ENCODE data around the gene RND2.
A peak's percentile ranks its signal among the peaks of the same experiment; 100 is the strongest.

Gene RND2

GRCh38 chr17:43006639-43007551, 18.1 kb upstream of the RND2 start, which contains the start of gene IFI35:
Gene IFI35 (plus strand): TSS chr17:43006784. CDS start chr17:43006948, 164 bp downstream.
- DNase-seq: peak; percentile 61 to 73 (median 72)
- Histone ChIP-seq H3K27me3 (replicated peaks; ENCODE audit: control insufficient read depth, insufficient read depth, low read length, poor library complexity, severe bottlenecking) (no peaks in the 10 kb centered on the region), H3K36me3 (ENCODE audit: control insufficient read depth, insufficient read depth, low read length) (peaks cover 17% of the 10 kb centered on the region), H3K9me3 (ENCODE audit: control insufficient read depth, low read length) (no peaks in the 10 kb centered on the region), H3K4me1 (ENCODE audit: control insufficient read depth, insufficient read depth, low read length, poor library complexity, severe bottlenecking) (no peaks in the 10 kb centered on the region), H3K27ac (ENCODE audit: insufficient read depth, low read length, poor library complexity, severe bottlenecking) (peak within 1 kb of the TSS; percentile 87), H3K4me3 (ENCODE audit: insufficient read depth, low read depth, low read length, poor library complexity, severe bottlenecking) (peak within 1 kb of the TSS; percentile 86)

DNA sequence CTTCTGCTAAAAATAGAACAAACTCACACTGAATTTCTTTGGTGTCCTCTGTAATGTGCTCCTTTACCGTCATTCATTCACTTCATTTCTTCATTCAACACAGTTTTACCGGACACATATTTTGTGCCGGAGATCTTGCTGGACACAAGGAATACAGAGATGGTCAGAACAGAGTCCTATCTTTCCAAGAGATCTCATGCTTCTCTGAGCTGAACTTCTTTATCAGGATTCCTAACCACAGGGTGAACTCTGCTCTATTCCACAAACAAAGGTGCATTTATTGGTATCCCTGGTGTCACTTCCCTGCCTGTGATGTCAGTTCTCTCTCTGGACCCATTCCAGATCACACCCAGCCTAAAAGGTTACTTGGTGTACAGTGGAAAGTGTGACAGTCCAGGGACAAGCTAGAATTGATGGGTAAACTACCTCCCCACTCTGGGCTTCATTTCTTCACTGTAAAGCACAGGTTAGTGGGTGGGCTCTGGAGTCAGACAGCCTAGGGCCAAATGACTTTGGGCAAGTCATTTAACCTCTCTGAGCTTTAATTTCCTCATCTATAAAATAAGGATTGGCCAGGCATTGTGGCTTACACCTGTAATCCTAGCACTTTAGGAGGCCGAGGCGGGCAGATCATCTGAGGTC, 14.2 kb upstream of the RND2 start:
- H3K27ac ChIP-seq (ENCODE audit: insufficient read depth, low read length, poor library complexity, severe bottlenecking): no peak overlapping the region
- no peaks in the 10 kb centered on the region for H3K9me3 ChIP-seq (ENCODE audit: control insufficient read depth, low read length)
- DNase-seq: no peak
- H3K36me3 ChIP-seq (ENCODE audit: control insufficient read depth, insufficient read depth, low read length): peaks cover 21% of the 10 kb centered on the region
- H3K27me3 ChIP-seq (replicated peaks; ENCODE audit: control insufficient read depth, insufficient read depth, low read length, poor library complexity, severe bottlenecking): no peaks in the 10 kb centered on the region
- H3K4me1 ChIP-seq (ENCODE audit: control insufficient read depth, insufficient read depth, low read length, poor library complexity, severe bottlenecking): no peaks in the 10 kb centered on the region
- H3K4me3 ChIP-seq (ENCODE audit: insufficient read depth, low read depth, low read length, poor library complexity, severe bottlenecking): no peak overlapping the region

DNA sequence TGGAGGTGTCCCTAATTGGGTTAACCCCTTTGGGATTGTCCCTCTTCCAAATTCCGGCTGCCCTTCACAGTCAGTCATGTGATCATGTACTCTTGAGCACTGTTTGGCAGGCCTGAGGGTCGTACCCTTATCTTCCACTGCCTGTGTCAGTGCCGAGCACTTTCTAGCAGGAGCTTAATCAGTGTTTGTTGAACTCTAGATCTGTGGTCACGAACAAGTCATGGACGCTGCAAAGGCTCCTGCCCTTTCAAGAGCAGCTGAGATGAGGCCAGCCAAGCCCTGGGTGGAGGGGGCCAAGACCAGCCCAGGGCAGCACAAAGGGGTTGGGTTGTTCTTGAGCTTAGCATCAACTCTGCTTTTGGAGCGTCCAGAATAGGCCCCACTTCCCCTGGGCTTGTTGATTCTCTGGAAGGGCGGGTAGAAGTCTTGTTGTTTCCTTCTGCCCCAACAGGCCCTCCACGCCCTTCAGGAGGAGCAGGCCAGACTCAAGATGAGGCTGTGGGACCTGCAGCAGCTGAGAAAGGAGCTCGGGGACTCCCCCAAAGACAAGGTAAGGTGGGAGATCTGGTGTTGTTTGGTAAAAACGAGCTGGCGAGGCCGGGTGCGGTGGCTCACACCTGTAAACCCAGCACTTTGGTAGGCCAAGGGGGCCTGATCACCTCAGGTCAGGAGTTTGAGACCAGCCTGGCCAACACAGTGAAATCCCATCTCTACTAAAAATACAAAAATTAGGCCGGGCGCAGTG, 13.1 kb upstream of the RND2 start:
- Histone ChIP-seq H3K4me1 (ENCODE audit: control insufficient read depth, insufficient read depth, low read length, poor library complexity, severe bottlenecking) (no peaks in the 10 kb centered on the region), H3K27me3 (replicated peaks; ENCODE audit: control insufficient read depth, insufficient read depth, low read length, poor library complexity, severe bottlenecking) (no peaks in the 10 kb centered on the region), H3K9me3 (ENCODE audit: control insufficient read depth, low read length) (no peaks in the 10 kb centered on the region), H3K36me3 (ENCODE audit: control insufficient read depth, insufficient read depth, low read length) (peaks cover 21% of the 10 kb centered on the region), H3K4me3 (ENCODE audit: insufficient read depth, low read depth, low read length, poor library complexity, severe bottlenecking) (no peak overlapping the region), H3K27ac (ENCODE audit: insufficient read depth, low read length, poor library complexity, severe bottlenecking) (no peak overlapping the region)
- no peak for DNase-seq

- peaks cover 21% of the 10 kb centered on the region for H3K36me3 ChIP-seq (ENCODE audit: control insufficient read depth, insufficient read depth, low read length)
- H3K27ac ChIP-seq (ENCODE audit: insufficient read depth, low read length, poor library complexity, severe bottlenecking): no peak overlapping the region
- H3K4me1 ChIP-seq (ENCODE audit: control insufficient read depth, insufficient read depth, low read length, poor library complexity, severe bottlenecking): no peaks in the 10 kb centered on the region
- H3K9me3 ChIP-seq (ENCODE audit: control insufficient read depth, low read length): no peaks in the 10 kb centered on the region
- no peak for DNase-seq
- H3K27me3 ChIP-seq (replicated peaks; ENCODE audit: control insufficient read depth, insufficient read depth, low read length, poor library complexity, severe bottlenecking): no peaks in the 10 kb centered on the region
- no peak overlapping the region for H3K4me3 ChIP-seq (ENCODE audit: insufficient read depth, low read depth, low read length, poor library complexity, severe bottlenecking)
Measured at GRCh38 chr17:43013296-43013695, 11.7 kb upstream of the RND2 start.

GRCh38 chr17:43014020-43014648, 10.9 kb upstream of the RND2 start:
- H3K4me1 ChIP-seq (ENCODE audit: control insufficient read depth, insufficient read depth, low read length, poor library complexity, severe bottlenecking): peaks cover 7% of the 10 kb centered on the region
- H3K27ac ChIP-seq (ENCODE audit: insufficient read depth, low read length, poor library complexity, severe bottlenecking): no peak overlapping the region
- DNase-seq: no peak
- no peak overlapping the region for H3K4me3 ChIP-seq (ENCODE audit: insufficient read depth, low read depth, low read length, poor library complexity, severe bottlenecking)
- no peaks in the 10 kb centered on the region for H3K9me3 ChIP-seq (ENCODE audit: control insufficient read depth, low read length)
- no peaks in the 10 kb centered on the region for H3K27me3 ChIP-seq (replicated peaks; ENCODE audit: control insufficient read depth, insufficient read depth, low read length, poor library complexity, severe bottlenecking)
- peaks cover 21% of the 10 kb centered on the region for H3K36me3 ChIP-seq (ENCODE audit: control insufficient read depth, insufficient read depth, low read length)

DNA sequence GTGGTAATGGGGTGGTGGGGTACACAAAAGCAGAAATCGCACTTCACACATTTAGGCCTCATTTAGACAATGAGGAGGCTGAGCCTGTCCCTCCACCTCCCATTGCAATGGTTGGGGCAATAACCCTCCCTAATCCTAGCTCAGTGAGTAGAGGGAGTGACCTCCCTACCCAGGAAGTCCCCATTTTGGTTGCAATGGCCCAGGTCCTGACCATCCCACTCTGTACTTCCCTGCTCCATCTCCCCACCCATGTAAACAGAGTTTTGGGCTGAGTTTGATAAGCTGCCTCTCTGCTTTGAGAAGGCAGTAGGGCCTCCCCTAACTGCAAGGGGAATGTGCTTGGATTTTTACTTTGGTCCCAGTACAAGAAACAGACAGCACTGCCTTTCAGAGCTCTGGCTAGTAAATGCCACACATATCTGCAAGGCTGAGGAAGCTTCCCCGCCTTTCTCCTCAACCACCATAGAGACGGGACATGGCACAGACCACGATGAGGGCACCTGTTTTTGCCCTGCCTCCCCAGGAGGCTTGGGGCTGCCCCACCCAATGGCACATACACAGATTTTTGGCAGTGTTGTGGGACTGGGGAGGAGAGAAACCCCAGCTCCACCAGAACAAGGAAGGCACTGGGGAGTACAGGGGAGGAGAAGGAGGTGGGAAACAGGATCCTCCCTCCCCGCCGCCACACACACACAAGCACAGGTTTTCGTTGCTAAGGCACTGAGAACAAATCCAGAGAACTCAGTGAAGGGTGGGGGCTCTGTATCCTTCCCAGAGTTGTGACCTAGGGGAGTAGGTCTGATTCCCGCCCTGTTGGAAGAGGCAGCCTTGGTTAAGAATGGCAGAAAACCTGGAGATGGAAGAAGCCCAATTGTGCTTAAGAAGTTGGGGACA, 10.1 kb upstream of the RND2 start:
- H3K27ac ChIP-seq (ENCODE audit: insufficient read depth, low read length, poor library complexity, severe bottlenecking): no peak overlapping the region
- peaks cover 21% of the 10 kb centered on the region for H3K36me3 ChIP-seq (ENCODE audit: control insufficient read depth, insufficient read depth, low read length)
- peaks cover 7% of the 10 kb centered on the region for H3K4me1 ChIP-seq (ENCODE audit: control insufficient read depth, insufficient read depth, low read length, poor library complexity, severe bottlenecking)
- H3K4me3 ChIP-seq (ENCODE audit: insufficient read depth, low read depth, low read length, poor library complexity, severe bottlenecking): no peak overlapping the region
- no peaks in the 10 kb centered on the region for H3K9me3 ChIP-seq (ENCODE audit: control insufficient read depth, low read length)
- no peaks in the 10 kb centered on the region for H3K27me3 ChIP-seq (replicated peaks; ENCODE audit: control insufficient read depth, insufficient read depth, low read length, poor library complexity, severe bottlenecking)
- DNase-seq: no peak

- no peak overlapping the region for H3K4me3 ChIP-seq (ENCODE audit: insufficient read depth, low read depth, low read length, poor library complexity, severe bottlenecking)
- no peak for DNase-seq
- H3K27ac ChIP-seq (ENCODE audit: insufficient read depth, low read length, poor library complexity, severe bottlenecking): no peak overlapping the region
- H3K9me3 ChIP-seq (ENCODE audit: control insufficient read depth, low read length): no peaks in the 10 kb centered on the region
- H3K27me3 ChIP-seq (replicated peaks; ENCODE audit: control insufficient read depth, insufficient read depth, low read length, poor library complexity, severe bottlenecking): no peaks in the 10 kb centered on the region
- H3K36me3 ChIP-seq (ENCODE audit: control insufficient read depth, insufficient read depth, low read length): peaks cover 21% of the 10 kb centered on the region
- H3K4me1 ChIP-seq (ENCODE audit: control insufficient read depth, insufficient read depth, low read length, poor library complexity, severe bottlenecking): peaks cover 7% of the 10 kb centered on the region
Measured at GRCh38 chr17:43015579-43015978, 9.5 kb upstream of the RND2 start.

DNA sequence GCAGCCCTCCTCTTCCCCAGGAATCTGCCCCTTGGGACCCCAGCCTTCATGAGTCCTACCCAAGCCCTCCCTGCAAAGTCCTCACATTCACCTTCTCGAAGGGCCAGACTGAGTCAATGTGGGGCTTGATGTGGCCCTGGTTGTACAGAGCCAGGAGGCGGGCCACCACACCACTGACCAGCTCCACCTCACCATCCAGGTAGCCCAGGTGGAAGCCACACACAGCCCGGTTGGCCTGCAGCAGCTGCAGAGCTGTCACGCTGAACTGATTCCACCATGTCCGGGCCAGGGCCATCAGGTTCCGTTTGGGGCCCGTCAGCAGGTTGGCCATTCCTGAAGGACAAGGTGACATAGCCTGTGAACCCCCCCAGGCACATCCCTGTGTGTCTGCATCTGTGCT, 8.8 kb upstream of the RND2 start:
- no peak overlapping the region for H3K27ac ChIP-seq (ENCODE audit: insufficient read depth, low read length, poor library complexity, severe bottlenecking)
- H3K27me3 ChIP-seq (replicated peaks; ENCODE audit: control insufficient read depth, insufficient read depth, low read length, poor library complexity, severe bottlenecking): no peaks in the 10 kb centered on the region
- peaks cover 21% of the 10 kb centered on the region for H3K36me3 ChIP-seq (ENCODE audit: control insufficient read depth, insufficient read depth, low read length)
- no peak for DNase-seq
- H3K4me3 ChIP-seq (ENCODE audit: insufficient read depth, low read depth, low read length, poor library complexity, severe bottlenecking): no peak overlapping the region
- H3K9me3 ChIP-seq (ENCODE audit: control insufficient read depth, low read length): no peaks in the 10 kb centered on the region
- peaks cover 7% of the 10 kb centered on the region for H3K4me1 ChIP-seq (ENCODE audit: control insufficient read depth, insufficient read depth, low read length, poor library complexity, severe bottlenecking)
